Activated CD4-positive, alpha-beta T cell treated with anti-CD3 and anti-CD28 coated beads for 4 hours (primary cell): ENCODE measurements around the gene FAM110A.
"Not testable (repeated sequence)": the region's sequence is repeated elsewhere in the genome, so short reads cannot be mapped to it uniquely, and the experiment has no call there.

Experiments used
- DNase-seq, 2 donors: peaks; one replicate each; pipeline ENCODE4 v3.0.0-alpha.2; 2020

FAM110A gene

GRCh38 chr20:878511-879307 is 45.2 kb downstream of the FAM110A start:
- DNase-seq: peak in 1 of 2 donors; percentile 8

- DNase-seq: no peak
These were observed 46.1 kb downstream of the FAM110A start for GRCh38 chr20:879626-880025.

GRCh38 chr20:881051-881782 is 47.7 kb downstream of the FAM110A start:
- DNase-seq: peak in 1 of 2 donors; percentile 14

GRCh38 chr20:881783-882144 is 48.2 kb downstream of the FAM110A start:
- no peak for DNase-seq

- DNase-seq: no peak
These were observed 51.8 kb downstream of the FAM110A start for GRCh38 chr20:884983-885952.

- no peak for DNase-seq
These were observed 53.6 kb downstream of the FAM110A start for GRCh38 chr20:887137-887536.

GRCh38 chr20:888057-888456 is 54.5 kb downstream of the FAM110A start:
- no peak for DNase-seq

GRCh38 chr20:889106-889505 is 55.6 kb downstream of the FAM110A start:
- no peak for DNase-seq

GRCh38 chr20:889932-890463 is 56.5 kb downstream of the FAM110A start:
- DNase-seq: no peak

- DNase-seq: no peak
These were observed 57.1 kb downstream of the FAM110A start for GRCh38 chr20:890666-891057.

- DNase-seq: no peak
These were observed 57.7 kb downstream of the FAM110A start for GRCh38 chr20:891058-891705.

- no peak for DNase-seq
These were observed 58.2 kb downstream of the FAM110A start for GRCh38 chr20:891706-892080.

GRCh38 chr20:892371-892770 is 58.9 kb downstream of the FAM110A start:
- DNase-seq: not testable (repeated sequence)
